Measurements from ENCODE around the gene SERPINB1. TPM values are rescaled to one million over a fixed set of nuclear protein-coding genes. Genes with fewer than 3 reads are reported as not detected.
A peak's percentile ranks its signal among the peaks of the same experiment; 100 is the strongest.
"Not testable (repeated sequence)": the region's sequence is repeated elsewhere in the genome, so short reads cannot be mapped to it uniquely, and the experiment has no call there.

The SERPINB1 gene
- total RNA-seq, 4 donors from 2014 or later, result 284 to 1,204 (median 702) TPM

- DNase-seq, result no peak
- H3K4me1 ChIP-seq, result peaks cover 7 to 49% (median 21%) of the 10 kb centered on the region in 3 donors
- no peaks in the 10 kb centered on the region for H3K9me3 ChIP-seq
- intact Hi-C loops (cut with DNase I), result no loop called here
- WGBS, 2 donors, result 80 to 82% methylated on average over 7 of the region's 7 CpGs
- no peak for TF ChIP-seq CTCF (IDR thresholded peaks at IDR 0.05)
- H3K27ac ChIP-seq, result peak overlapping the region in 3 of 4 donors; percentile 72 to 89 (median 85)
- no peaks in the 10 kb centered on the region for H3K36me3 ChIP-seq
- no peaks in the 10 kb centered on the region for H3K27me3 ChIP-seq
- H3K4me3 ChIP-seq, result peak overlapping the region in 1 of 4 donors; percentile 42
Observed at GRCh38 chr6:2857185-2857579, 15.5 kb upstream of the SERPINB1 start.

GRCh38 chr6:2855061-2855519 lies 13.4 kb upstream of the SERPINB1 start:
- Histone ChIP-seq H3K9me3 (no peaks in the 10 kb centered on the region), H3K4me3 (peak overlapping the region in 1 of 4 donors; percentile 62), H3K27me3 (no peaks in the 10 kb centered on the region), H3K4me1 (peaks cover 7 to 57% (median 21%) of the 10 kb centered on the region in 3 donors), H3K36me3 (no peaks in the 10 kb centered on the region), H3K27ac (peak overlapping the region; percentile 38 to 82 (median 76))
- no peak for DNase-seq
- TF ChIP-seq POLR2A (IDR thresholded peaks at IDR 0.05) (no peak), CTCF (IDR thresholded peaks at IDR 0.05) (no peak)
- intact Hi-C loops (cut with DNase I), result no loop called here
- 56 to 87% methylated on average over 5 to 9 of the region's 13 CpGs for WGBS, 2 donors

- Histone ChIP-seq H3K36me3 (no peaks in the 10 kb centered on the region), H3K4me1 (peaks cover 7 to 57% (median 21%) of the 10 kb centered on the region in 3 donors), H3K9me3 (no peaks in the 10 kb centered on the region), H3K27me3 (no peaks in the 10 kb centered on the region), H3K27ac (peak overlapping the region; percentile 38 to 82 (median 76)), H3K4me3 (peak overlapping the region; percentile 7 to 62 (median 38))
- 47 to 50% methylated on average over 9 to 11 of the region's 11 CpGs for WGBS, 2 donors
- TF ChIP-seq CTCF (IDR thresholded peaks at IDR 0.05) (peak in 1 of 6 experiments; percentile 1), POLR2A (IDR thresholded peaks at IDR 0.05) (no peak)
- intact Hi-C loops (cut with DNase I), result loop anchor here (5.0 kb wide), 2 partner anchors 63 to 78 kb away; no protein-coding TSS in a partner anchor
- DNase-seq, result no peak
Observed at GRCh38 chr6:2854396-2854982, 12.8 kb upstream of the SERPINB1 start.

GRCh38 chr6:2853769-2854395 lies 12.2 kb upstream of the SERPINB1 start:
- DNase-seq, result no peak
- H3K9me3 ChIP-seq, result no peaks in the 10 kb centered on the region
- H3K4me3 ChIP-seq, result peak overlapping the region; percentile 7 to 62 (median 38)
- no peaks in the 10 kb centered on the region for H3K27me3 ChIP-seq
- H3K27ac ChIP-seq, result peak overlapping the region; percentile 38 to 82 (median 76)
- intact Hi-C loops (cut with DNase I), result loop anchor here (5.0 kb wide), 2 partner anchors 63 to 78 kb away; no protein-coding TSS in a partner anchor
- TF ChIP-seq CTCF (IDR thresholded peaks at IDR 0.05) (peak in 5 of 6 experiments; percentile 17 to 54 (median 33)), POLR2A (IDR thresholded peaks at IDR 0.05) (no peak)
- no peaks in the 10 kb centered on the region for H3K36me3 ChIP-seq
- H3K4me1 ChIP-seq, result peaks cover 7 to 61% (median 21%) of the 10 kb centered on the region in 3 donors
- WGBS, 2 donors, result 13 to 23% methylated on average over 14 of the region's 14 CpGs

- WGBS, 2 donors, result 100% methylated on average over 1 of the region's 1 CpG; no CpG with 5 or more reads in 1 of the 2 donors
- intact Hi-C loops (cut with DNase I), result loop anchor here (5.0 kb wide), 2 partner anchors 64 to 79 kb away; no protein-coding TSS in a partner anchor
- not testable (repeated sequence) for H3K9me3 ChIP-seq, H3K36me3 ChIP-seq, DNase-seq, H3K27me3 ChIP-seq
- peaks cover 7 to 61% (median 21%) of the 10 kb centered on the region in 3 donors for H3K4me1 ChIP-seq
- peak overlapping the region in 1 of 4 donors; percentile 62 for H3K4me3 ChIP-seq
- H3K27ac ChIP-seq, result peak overlapping the region; percentile 38 to 82 (median 76)
Observed at GRCh38 chr6:2853378-2853768, 11.7 kb upstream of the SERPINB1 start.

All from esophagus squamous epithelium (tissue), 5 donors.